CD14-positive monocyte (primary cell): ENCODE data around the gene SMTNL1. TPM values are rescaled to one million over a fixed set of nuclear protein-coding genes. Genes with fewer than 3 reads are reported as not detected.

Experiments
- DNase-seq, 3 donors: peaks; one replicate each; pipeline ENCODE4 v3.0.0-alpha.2; 2011 to 2022
- H2AFZ ChIP-seq: 2 replicates; pipeline ENCODE4 v1.6.0; 2012; ENCODE audit warnings: mild to moderate bottlenecking, low read depth, low read length, inconsistent platforms; ENCODE audit not compliant: insufficient read depth, poor library complexity, severe bottlenecking
- H3K27ac ChIP-seq, 2 donors: 1 replicate in 1 of 2; 2 replicates in 1 of 2; pipeline ENCODE4 v1.5.1; 2012 to 2013; ENCODE audit warnings: low read length in 2 of 2, control low read depth in 1 of 2, inconsistent platforms in 1 of 2, low read depth in 1 of 2, mild to moderate bottlenecking in 1 of 2
- H3K27me3 ChIP-seq, 2 donors: one replicate each; pipeline versions ENCODE4 v1.6.0 to v1.6.1; 2011 to 2013; ENCODE audit warnings: low read length in 2 of 2; ENCODE audit not compliant: control insufficient read depth in 2 of 2, insufficient read depth in 2 of 2
- H3K36me3 ChIP-seq, 2 donors: replicated peaks in 1 of 2; 1 replicate in 1 of 2; 2 replicates in 1 of 2; pipeline versions ENCODE4 v1.5.1 to v1.6.1; 2012 to 2013; ENCODE audit warnings: low read length in 2 of 2, control low read depth in 1 of 2, inconsistent platforms in 1 of 2, mild to moderate bottlenecking in 1 of 2; ENCODE audit not compliant: insufficient read depth in 2 of 2, control insufficient read depth in 1 of 2
- H3K4me1 ChIP-seq, 2 donors: 1 replicate in 1 of 2; 2 replicates in 1 of 2; pipeline versions ENCODE4 v1.5.1 to v1.6.1; 2012 to 2013; ENCODE audit warnings: low read length in 2 of 2, control low read depth in 1 of 2, inconsistent platforms in 1 of 2, mild to moderate bottlenecking in 1 of 2, moderate library complexity in 1 of 2; ENCODE audit not compliant: insufficient read depth in 2 of 2, control insufficient read depth in 1 of 2
- H3K4me2 ChIP-seq: replicated peaks from 2 replicates; pipeline ENCODE3; 2012; ENCODE audit warnings: low read length, moderate library complexity, mild to moderate bottlenecking; ENCODE audit not compliant: poor library complexity, severe bottlenecking; ENCODE audit errors: extremely low read depth
- H3K4me3 ChIP-seq, 3 experiments: fragments of 200-600 bp in 1 of 3; sonication (generic) in 1 of 3; replicated peaks in 1 of 3; 1 replicate in 2 of 3; 2 replicates in 1 of 3; pipeline ENCODE4 v1.5.1; 2011 to 2013; ENCODE audit warnings: low read length in 3 of 3, mild to moderate bottlenecking in 3 of 3, control low read depth in 2 of 3, low read depth in 2 of 3, inconsistent platforms in 1 of 3, moderate library complexity in 1 of 3
- H3K79me2 ChIP-seq: 2 replicates; pipeline ENCODE4 v1.6.0; 2012; ENCODE audit warnings: mild to moderate bottlenecking, control low read depth, inconsistent platforms, low read length, moderate library complexity; ENCODE audit not compliant: insufficient read depth
- H3K9ac ChIP-seq: 2 replicates; pipeline ENCODE4 v1.6.0; 2017; ENCODE audit warnings: low read length, mild to moderate bottlenecking; ENCODE audit not compliant: insufficient read depth, poor library complexity, severe bottlenecking
- H3K9me3 ChIP-seq, 2 donors: replicated peaks in 1 of 2; 1 replicate in 1 of 2; 2 replicates in 1 of 2; pipeline versions ENCODE4 v1.5.1 to v1.6.1; 2012 to 2013; ENCODE audit warnings: low read length in 2 of 2, control low read depth in 1 of 2; ENCODE audit not compliant: control insufficient read depth in 1 of 2, insufficient read depth in 1 of 2
- H4K20me1 ChIP-seq: 2 replicates; pipeline ENCODE4 v1.6.0; 2012; ENCODE audit warnings: mild to moderate bottlenecking, low read length, control low read depth, moderate library complexity; ENCODE audit not compliant: insufficient read depth
- H3K27ac Mint-ChIP-seq, 7 donors: one replicate each; pipeline ENCODE4 v1.8.0; 2020; ENCODE audit warnings: mild to moderate bottlenecking in 7 of 7, mixed read lengths in 7 of 7, moderate library complexity in 6 of 7, inconsistent platforms in 2 of 7
- H3K27me3 Mint-ChIP-seq, 3 donors: one replicate each; pipeline ENCODE4 v1.8.0; 2021 to 2022; ENCODE audit warnings: low read depth in 3 of 3, mild to moderate bottlenecking in 3 of 3, mixed read lengths in 3 of 3, moderate library complexity in 3 of 3, inconsistent platforms in 1 of 3
- H3K36me3 Mint-ChIP-seq, 2 donors: one replicate each; pipeline ENCODE4 v1.8.0; 2020; ENCODE audit warnings: mixed read lengths in 2 of 2, inconsistent platforms in 1 of 2, mild to moderate bottlenecking in 1 of 2
- H3K4me1 Mint-ChIP-seq: one replicate; pipeline ENCODE4 v1.8.0; 2020; ENCODE audit warnings: mild to moderate bottlenecking, mixed read lengths
- H3K4me3 Mint-ChIP-seq, 2 donors: one replicate each; pipeline ENCODE4 v1.8.0; 2020; ENCODE audit warnings: mild to moderate bottlenecking in 2 of 2, mixed read lengths in 2 of 2, moderate library complexity in 1 of 2
- H3K9me3 Mint-ChIP-seq, 7 donors: one replicate each; pipeline ENCODE4 v1.8.0; 2020 to 2022; ENCODE audit warnings: mixed read lengths in 7 of 7, mild to moderate bottlenecking in 6 of 7, moderate library complexity in 6 of 7, inconsistent platforms in 2 of 7
- CTCF ChIP-seq: fragments of 200-600 bp; IDR thresholded peaks from one replicate; pipeline ENCODE4 v1.8.0; 2022; ENCODE audit warnings: antibody characterized with exemption, mild to moderate bottlenecking
- WGBS: methylation state at CpG from one replicate; pipeline ENCODE4 v1.1.5; 2013; ENCODE audit warnings: missing lambda C conversion rate; ENCODE audit not compliant: insufficient coverage; 5-methylcytosine and 5-hydroxymethylcytosine counted together
- intact Hi-C, 2 donors: fragments of 100-400 bp; cut with micrococcal nuclease; formaldehyde crosslinking; loops; one replicate each; pipeline versions ENCODE4 v1.15.0 to v1.15.1; 2023
- polyA plus RNA-seq, 3 donors: library from polyadenylated mRNA; depleted of rRNA in 1 of 3; unstranded in 2 of 3; stranded (reverse) in 1 of 3; fragments of 300-500 nt in 2 of 3; fragments of >200 nt in 1 of 3; fragmentation: Illumina TruSeq in 2 of 3; gene quantifications; 1 replicate in 2 of 3; 2 replicates in 1 of 3; pipeline ENCODE4 v1.2.3, GENCODE V29; 2012 to 2021

The SMTNL1 gene
- polyA plus RNA-seq, 3 donors: not detected

GRCh38 chr11:57497303-57498247 is 39.8 kb upstream of the SMTNL1 start:
- Histone ChIP-seq H3K4me2 (no peak overlapping the region), H3K9ac (no peak overlapping the region), H3K79me2 (no peaks in the 10 kb centered on the region), H4K20me1 (no peaks in the 10 kb centered on the region), H3K4me1 (peaks cover 4 to 10% of the 10 kb centered on the region in 2 donors), H3K4me3 (no peak overlapping the region), H3K36me3 (peaks cover 18 to 28% of the 10 kb centered on the region in 2 donors), H2AFZ (no peak overlapping the region), H3K9me3 (no peaks in the 10 kb centered on the region), H3K27me3 (no peaks in the 10 kb centered on the region), H3K27ac (no peak overlapping the region)
- Mint-ChIP-seq H3K4me1 (peaks cover 8% of the 10 kb centered on the region), H3K4me3 (no peak overlapping the region), H3K27me3 (peaks cover 0 to 1% (median 0%) of the 10 kb centered on the region in 3 donors), H3K36me3 (peaks cover 25 to 45% of the 10 kb centered on the region in 2 donors), H3K9me3 (no peaks in the 10 kb centered on the region), H3K27ac (peak overlapping the region in 3 of 7 donors; percentile 18 to 76 (median 36))
- WGBS: 96% methylated on average over 13 of the region's 15 CpGs
- intact Hi-C loops: no loop called here
- DNase-seq: no peak
- no peak for TF ChIP-seq CTCF

GRCh38 chr11:57498540-57498939 is 38.9 kb upstream of the SMTNL1 start:
- Histone ChIP-seq H3K4me1 (peaks cover 4 to 10% of the 10 kb centered on the region in 2 donors), H3K4me3 (no peak overlapping the region), H4K20me1 (no peaks in the 10 kb centered on the region), H3K36me3 (peaks cover 18 to 29% of the 10 kb centered on the region in 2 donors), H3K9me3 (no peaks in the 10 kb centered on the region), H3K79me2 (no peaks in the 10 kb centered on the region), H3K4me2 (no peak overlapping the region), H3K9ac (no peak overlapping the region), H3K27me3 (no peaks in the 10 kb centered on the region), H2AFZ (no peak overlapping the region), H3K27ac (no peak overlapping the region)
- intact Hi-C loops: no loop called here
- H3K9me3 Mint-ChIP-seq: no peaks in the 10 kb centered on the region
- H3K4me3 Mint-ChIP-seq: no peak overlapping the region
- H3K4me1 Mint-ChIP-seq: peaks cover 8% of the 10 kb centered on the region
- WGBS: 100% methylated on average over 1 of the region's 6 CpGs
- DNase-seq: no peak
- peaks cover 0 to 1% (median 0%) of the 10 kb centered on the region in 3 donors for H3K27me3 Mint-ChIP-seq
- peaks cover 25 to 53% of the 10 kb centered on the region in 2 donors for H3K36me3 Mint-ChIP-seq
- no peak for TF ChIP-seq CTCF
- H3K27ac Mint-ChIP-seq: no peak overlapping the region
